Activated naive CD8-positive, alpha-beta T cell treated with anti-CD3 and anti-CD28 coated beads, Interleukin-2, amount 50 U/mL, for 24 hours (primary cell): ENCODE data around the gene ADH4.

ENCODE experiments used
- ATAC-seq: fragments of 150-1000 bp; cut with Tn5 transposase; one replicate; pipeline ENCODE4 v1.10.0; 2021
- DNase-seq: peaks from one replicate; pipeline ENCODE4 v3.0.0; 2021
- H3K27ac Mint-ChIP-seq: one replicate; pipeline ENCODE4 v1.8.0; 2021; ENCODE audit warnings: mild to moderate bottlenecking, mixed read lengths
- H3K27me3 Mint-ChIP-seq: one replicate; pipeline ENCODE4 v1.8.0; 2021; ENCODE audit warnings: mixed read lengths
- H3K36me3 Mint-ChIP-seq: one replicate; pipeline ENCODE4 v1.8.0; 2021; ENCODE audit warnings: low read depth, mixed read lengths
- H3K4me1 Mint-ChIP-seq: one replicate; pipeline ENCODE4 v1.8.0; 2021; ENCODE audit warnings: mixed read lengths
- H3K4me3 Mint-ChIP-seq: one replicate; pipeline ENCODE4 v1.8.0; 2021; ENCODE audit warnings: mild to moderate bottlenecking, moderate library complexity, mixed read lengths
- H3K9me3 Mint-ChIP-seq: one replicate; pipeline ENCODE4 v1.8.0; 2021; ENCODE audit warnings: mixed read lengths

ADH4 gene

DNA sequence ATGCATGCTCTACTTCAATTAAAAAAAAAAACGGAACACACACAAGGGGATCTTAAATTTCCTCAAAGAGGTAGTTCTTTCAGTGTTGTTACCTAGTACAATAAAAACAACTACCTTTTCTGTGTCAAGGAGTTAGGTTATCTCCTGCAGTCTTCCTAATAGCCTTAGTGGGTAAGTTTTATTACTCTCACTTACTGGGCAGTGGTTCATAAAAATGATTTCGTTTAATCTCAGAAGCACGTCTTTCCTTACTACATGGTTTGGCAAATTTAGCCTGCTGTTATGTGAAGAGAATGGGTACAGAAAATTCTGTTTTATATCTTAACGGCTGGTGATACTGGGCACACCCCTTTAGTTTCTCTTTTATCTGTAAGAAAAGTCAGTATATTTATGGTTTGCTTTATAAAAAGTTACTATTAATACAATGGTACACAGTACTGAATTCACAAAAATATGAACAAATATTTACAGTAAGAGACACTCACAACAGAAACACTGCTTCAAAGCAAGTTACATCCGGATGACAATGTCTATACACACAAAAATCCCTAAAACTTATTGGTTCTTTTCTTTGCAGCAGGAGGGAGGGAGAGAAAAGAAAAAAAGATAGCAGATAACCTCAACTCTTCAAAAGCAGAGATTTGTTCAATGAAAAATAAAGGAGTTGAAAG, 64.3 kb downstream of the ADH4 start:
- no peak for ATAC-seq
- Mint-ChIP-seq H3K9me3 (no peaks in the 10 kb centered on the region), H3K36me3 (peaks cover 44% of the 10 kb centered on the region), H3K27ac (no peak overlapping the region), H3K27me3 (no peaks in the 10 kb centered on the region), H3K4me3 (no peak overlapping the region), H3K4me1 (no peaks in the 10 kb centered on the region)
- no peak for DNase-seq

DNA sequence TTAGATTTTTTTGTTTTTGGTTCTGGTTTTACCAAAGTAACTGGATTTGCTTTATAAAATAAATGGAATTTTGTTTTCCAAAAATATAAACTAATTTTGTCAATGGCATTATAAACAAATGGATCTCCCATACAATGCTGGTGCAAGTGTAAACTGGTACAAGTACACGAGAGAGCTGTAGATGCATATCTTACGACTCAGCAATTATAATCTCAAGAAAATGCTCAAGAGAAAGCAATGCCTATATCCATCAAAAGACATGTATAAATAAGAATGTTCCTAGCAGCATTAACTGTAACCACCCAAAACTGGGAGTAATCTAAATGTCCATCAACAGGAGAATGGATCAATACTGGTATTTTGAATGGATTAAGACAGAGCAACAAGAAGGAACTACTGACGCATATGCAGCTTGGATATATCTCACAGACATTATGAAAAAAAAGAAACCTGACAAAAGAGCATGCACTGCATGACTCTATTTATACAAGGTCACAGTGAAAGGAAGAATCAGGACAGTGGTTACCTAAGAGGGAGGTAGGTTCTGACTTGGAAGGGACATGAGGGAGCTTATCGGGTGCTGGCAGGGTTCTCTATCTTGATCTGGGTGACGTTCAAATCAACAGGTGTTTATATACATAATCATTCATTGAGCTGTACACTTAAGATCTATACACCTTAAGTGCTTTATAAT, 65.0 kb downstream of the ADH4 start:
- DNase-seq (no peak), ATAC-seq (no peak)
- H3K4me1 Mint-ChIP-seq, result no peaks in the 10 kb centered on the region
- H3K36me3 Mint-ChIP-seq, result peaks cover 41% of the 10 kb centered on the region
- no peaks in the 10 kb centered on the region for H3K27me3 Mint-ChIP-seq
- H3K9me3 Mint-ChIP-seq, result no peaks in the 10 kb centered on the region
- H3K27ac Mint-ChIP-seq, result no peak overlapping the region
- H3K4me3 Mint-ChIP-seq, result no peak overlapping the region

DNA sequence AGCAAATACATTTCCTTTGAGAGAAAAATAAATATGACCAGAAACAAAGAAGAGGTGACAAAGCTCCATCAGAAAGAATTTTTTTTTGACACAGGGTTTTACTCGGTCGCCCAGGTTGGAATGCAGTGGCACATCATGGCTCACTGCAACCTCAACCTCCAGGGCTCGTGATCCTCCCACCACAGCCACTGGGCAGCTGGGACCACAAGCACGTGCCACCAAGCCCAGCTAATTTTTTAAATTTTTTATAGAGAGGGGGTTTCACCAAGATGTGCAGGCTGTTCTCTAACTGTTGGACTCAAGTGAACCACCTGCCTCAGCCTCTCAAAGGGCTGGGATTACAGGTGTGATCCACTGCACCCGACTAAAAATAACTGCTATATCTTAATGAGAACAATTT, 65.8 kb downstream of the ADH4 start:
- Mint-ChIP-seq H3K36me3 (peaks cover 42% of the 10 kb centered on the region), H3K9me3 (no peaks in the 10 kb centered on the region), H3K27ac (no peak overlapping the region), H3K4me1 (no peaks in the 10 kb centered on the region), H3K27me3 (no peaks in the 10 kb centered on the region), H3K4me3 (no peak overlapping the region)
- ATAC-seq, result no peak
- no peak for DNase-seq

- no peaks in the 10 kb centered on the region for H3K9me3 Mint-ChIP-seq
These were observed 66.9 kb downstream of the ADH4 start for GRCh38 chr4:99077177-99077576.

GRCh38 chr4:99076292-99076976, 67.7 kb downstream of the ADH4 start:
- H3K9me3 Mint-ChIP-seq, result no peaks in the 10 kb centered on the region
- no peak for ATAC-seq

More at GRCh38 chr4:99077177-99077576, 66.9 kb downstream of the ADH4 start:
- ATAC-seq (no peak), DNase-seq (no peak)
- Mint-ChIP-seq H3K4me3 (no peak overlapping the region), H3K36me3 (peaks cover 50% of the 10 kb centered on the region), H3K4me1 (no peaks in the 10 kb centered on the region), H3K27me3 (no peaks in the 10 kb centered on the region), H3K27ac (no peak overlapping the region)

DNA sequence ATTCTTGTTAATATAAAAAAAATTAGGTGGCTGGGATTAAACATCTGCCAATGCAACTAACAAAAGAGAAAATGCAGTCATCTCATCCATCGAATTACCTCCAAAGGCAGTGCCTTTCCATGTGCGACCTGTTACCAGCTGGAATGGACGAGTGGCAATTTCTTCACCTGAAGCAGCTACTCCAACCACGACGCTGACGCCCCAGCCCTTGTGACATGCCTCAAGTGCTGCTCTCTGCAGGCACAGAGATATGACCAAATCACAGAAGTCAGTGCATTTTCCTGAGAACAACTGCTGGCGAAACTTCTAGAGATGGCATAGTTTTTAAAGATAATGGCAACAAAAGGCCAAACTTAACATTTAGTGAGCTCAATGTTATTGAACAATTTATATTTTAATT, 69.3 kb downstream of the ADH4 start:
- no peaks in the 10 kb centered on the region for H3K9me3 Mint-ChIP-seq
- peaks cover 39% of the 10 kb centered on the region for H3K36me3 Mint-ChIP-seq
- no peaks in the 10 kb centered on the region for H3K4me1 Mint-ChIP-seq
- no peak for ATAC-seq
- no peak overlapping the region for H3K4me3 Mint-ChIP-seq
- H3K27me3 Mint-ChIP-seq, result no peaks in the 10 kb centered on the region
- DNase-seq, result no peak
- H3K27ac Mint-ChIP-seq, result no peak overlapping the region

More at GRCh38 chr4:99076292-99076976, 67.7 kb downstream of the ADH4 start:
- Mint-ChIP-seq H3K4me1 (no peaks in the 10 kb centered on the region), H3K27me3 (no peaks in the 10 kb centered on the region), H3K36me3 (peaks cover 48% of the 10 kb centered on the region), H3K27ac (no peak overlapping the region), H3K4me3 (no peak overlapping the region)
- DNase-seq, result no peak
